PC-3 (cell line): ENCODE measurements around the gene ADARB2. TPM values are rescaled to one million over a fixed set of nuclear protein-coding genes. Genes with fewer than 3 reads are reported as not detected.

ENCODE experiments used
- ATAC-seq: fragments of 200-7000 bp; cut with Tn5 transposase; 2 replicates; pipeline ENCODE4 v1.9.1; 2020; ENCODE audit warnings: mild to moderate bottlenecking, moderate library complexity
- BruUV-seq: library from RNA; stranded (reverse); fragments of 400-500 nt; replicated peaks from 2 replicates; lab custom pipeline; 2021; lab: Mats Ljungman, UMichigan
- CTCF ChIA-PET: fragments of 300-600 bp; sonication (Branson Sonifier 250); formaldehyde crosslinking; loops from one replicate; lab custom pipeline; 2022; ENCODE audit warnings: antibody characterized with exemption; lab: Charles Lee
- POLR2A ChIA-PET: fragments of 300-600 bp; sonication (Branson Sonifier 250); formaldehyde crosslinking; loops from one replicate; lab custom pipeline; 2022; ENCODE audit warnings: antibody characterized with exemption; ENCODE audit not compliant: unreplicated experiment; lab: Charles Lee
- DNase-seq: peaks from one replicate; pipeline ENCODE4 v3.0.0-alpha.2; 2015
- H2AFZ ChIP-seq: fragments of 300-600 bp; sonication (generic); 2 replicates; pipeline ENCODE4 v1.6.0; 2016; ENCODE audit warnings: antibody characterized with exemption, low read length
- H3F3A ChIP-seq: fragments of 300-600 bp; sonication (generic); one replicate; pipeline ENCODE4 v1.6.0; 2017; ENCODE audit warnings: antibody characterized with exemption, low read length, control low read depth, mild to moderate bottlenecking; ENCODE audit not compliant: unreplicated experiment
- H3K27ac ChIP-seq: fragments of 300-600 bp; sonication (generic); 2 replicates; pipeline ENCODE4 v1.5.1; 2016; ENCODE audit warnings: mild to moderate bottlenecking, low read length
- H3K27me3 ChIP-seq: fragments of 300-600 bp; sonication (generic); 2 replicates; pipeline ENCODE4 v1.6.1; 2016; ENCODE audit warnings: low read length, mixed read lengths
- H3K36me3 ChIP-seq: fragments of 300-600 bp; sonication (generic); 2 replicates; pipeline ENCODE4 v1.6.1; 2016; ENCODE audit warnings: low read depth, mixed run types, low read length, mixed read lengths
- H3K4me1 ChIP-seq: fragments of 300-600 bp; sonication (generic); 2 replicates; pipeline ENCODE4 v1.5.1; 2016; ENCODE audit warnings: low read length; ENCODE audit not compliant: insufficient read depth
- H3K4me2 ChIP-seq: fragments of 300-600 bp; sonication (generic); 2 replicates; pipeline ENCODE4 v1.6.0; 2016; ENCODE audit warnings: low read length
- H3K4me3 ChIP-seq: fragments of 300-600 bp; sonication (generic); 2 replicates; pipeline ENCODE4 v1.5.1; 2016; ENCODE audit warnings: mild to moderate bottlenecking, low read length, mixed read lengths
- H3K79me2 ChIP-seq: fragments of 300-600 bp; sonication (generic); 2 replicates; pipeline ENCODE4 v1.6.1; 2017; ENCODE audit warnings: low read length, mixed read lengths
- H3K9ac ChIP-seq: fragments of 300-600 bp; sonication (generic); 2 replicates; pipeline ENCODE4 v1.6.0; 2016; ENCODE audit warnings: mild to moderate bottlenecking, low read length
- H3K9me2 ChIP-seq: fragments of 300-600 bp; sonication (generic); replicated peaks from 2 replicates; pipeline ENCODE4 v1.6.1; 2016; ENCODE audit warnings: mixed run types, low read length, mixed read lengths
- H3K9me3 ChIP-seq: fragments of 300-600 bp; sonication (generic); 2 replicates; pipeline ENCODE4 v1.6.1; 2016; ENCODE audit warnings: low read length, mixed read lengths
- H4K20me1 ChIP-seq: fragments of 300-600 bp; sonication (generic); 2 replicates; pipeline ENCODE4 v1.6.1; 2016; ENCODE audit warnings: low read length, mixed read lengths
- EZH2 ChIP-seq: fragments of 300-600 bp; sonication (generic); IDR thresholded peaks from one replicate; pipeline ENCODE4 v1.6.1; 2017; ENCODE audit warnings: antibody characterized with exemption, mild to moderate bottlenecking, low read length; ENCODE audit not compliant: unreplicated experiment
- EZH2phosphoT487 ChIP-seq: fragments of 300-600 bp; sonication (generic); IDR thresholded peaks from 2 replicates; pipeline ENCODE4 v1.6.1; 2018; ENCODE audit warnings: mild to moderate bottlenecking, antibody characterized with exemption, low read length, borderline replicate concordance
- intact Hi-C: fragments of 100-400 bp; cut with micrococcal nuclease; formaldehyde crosslinking; loops from 2 replicates; pipeline ENCODE4 v1.9.0; 2023
- total RNA-seq: library from RNA; depleted of rRNA; stranded (reverse); fragments of >200 nt; gene quantifications from 2 replicates; pipeline ENCODE4 v1.2.3, GENCODE V29; 2014
- TF ChIP-seq, protein P1 (sequence below): fragments of 300-600 bp; sonication (generic); conservative IDR thresholded peaks from 2 replicates; pipeline ENCODE4 v1.5.1; 2017; ENCODE audit warnings: antibody characterized with exemption, low read depth, mild to moderate bottlenecking, low read length

The ADARB2 gene
- total RNA-seq, 1 experiment from 2014 or later: not detected

DNA sequence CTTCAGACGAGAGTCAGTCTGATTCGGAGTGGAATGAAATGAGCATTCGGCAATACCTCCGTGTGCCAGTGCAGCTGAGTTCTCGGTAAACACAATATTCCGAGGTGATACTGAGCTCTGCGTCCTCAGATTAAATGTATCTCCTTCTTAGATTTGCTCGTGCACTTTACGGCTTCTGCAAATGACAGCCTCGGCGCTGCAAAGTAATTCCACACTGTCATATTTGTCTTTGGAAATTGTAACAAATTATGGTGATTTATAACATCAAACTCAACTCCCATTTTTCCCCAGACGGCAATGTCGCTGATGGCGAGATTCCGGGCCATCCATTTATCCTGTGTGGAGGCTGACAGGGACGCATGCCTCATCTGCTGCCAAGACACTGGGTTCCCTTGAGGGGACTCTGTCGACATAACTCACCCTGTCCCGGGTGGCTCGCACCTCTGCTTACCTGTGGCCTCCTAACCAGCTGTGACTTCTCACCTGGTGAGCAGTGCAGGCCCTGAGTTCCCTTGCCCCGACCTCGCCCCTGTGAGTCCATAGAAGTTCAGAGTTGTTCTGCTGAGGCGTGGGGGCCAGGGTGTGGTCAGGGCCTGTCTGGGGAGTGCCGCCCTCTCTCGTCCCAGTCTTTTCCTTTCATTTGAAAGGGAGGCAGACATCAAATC is 201.9 kb downstream of the ADARB2 start:
- no peaks in the 10 kb centered on the region for H3F3A ChIP-seq
- H3K36me3 ChIP-seq: no peaks in the 10 kb centered on the region
- no peak for ATAC-seq
- H3K9me2 ChIP-seq: no peaks in the 10 kb centered on the region
- no peak for DNase-seq
- ChIA-PET CTCF (no interaction called here), POLR2A (no interaction called here)
- H3K79me2 ChIP-seq: no peaks in the 10 kb centered on the region
- no peak overlapping the region for H3K4me3 ChIP-seq
- no peaks in the 10 kb centered on the region for H4K20me1 ChIP-seq
- no peak overlapping the region for H3K27ac ChIP-seq
- no TSS peak for BruUV-seq
- no peak overlapping the region for H3K9ac ChIP-seq
- intact Hi-C loops: no loop called here
- H3K27me3 ChIP-seq: no peaks in the 10 kb centered on the region
- H3K9me3 ChIP-seq: no peaks in the 10 kb centered on the region
- no peak overlapping the region for H2AFZ ChIP-seq
- TF ChIP-seq EZH2 (no peak), EZH2phosphoT487 (no peak)
- TF ChIP-seq, protein P1, sequence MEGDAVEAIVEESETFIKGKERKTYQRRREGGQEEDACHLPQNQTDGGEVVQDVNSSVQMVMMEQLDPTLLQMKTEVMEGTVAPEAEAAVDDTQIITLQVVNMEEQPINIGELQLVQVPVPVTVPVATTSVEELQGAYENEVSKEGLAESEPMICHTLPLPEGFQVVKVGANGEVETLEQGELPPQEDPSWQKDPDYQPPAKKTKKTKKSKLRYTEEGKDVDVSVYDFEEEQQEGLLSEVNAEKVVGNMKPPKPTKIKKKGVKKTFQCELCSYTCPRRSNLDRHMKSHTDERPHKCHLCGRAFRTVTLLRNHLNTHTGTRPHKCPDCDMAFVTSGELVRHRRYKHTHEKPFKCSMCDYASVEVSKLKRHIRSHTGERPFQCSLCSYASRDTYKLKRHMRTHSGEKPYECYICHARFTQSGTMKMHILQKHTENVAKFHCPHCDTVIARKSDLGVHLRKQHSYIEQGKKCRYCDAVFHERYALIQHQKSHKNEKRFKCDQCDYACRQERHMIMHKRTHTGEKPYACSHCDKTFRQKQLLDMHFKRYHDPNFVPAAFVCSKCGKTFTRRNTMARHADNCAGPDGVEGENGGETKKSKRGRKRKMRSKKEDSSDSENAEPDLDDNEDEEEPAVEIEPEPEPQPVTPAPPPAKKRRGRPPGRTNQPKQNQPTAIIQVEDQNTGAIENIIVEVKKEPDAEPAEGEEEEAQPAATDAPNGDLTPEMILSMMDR: no peak
- no peak overlapping the region for H3K4me2 ChIP-seq
- H3K4me1 ChIP-seq: no peaks in the 10 kb centered on the region

DNA sequence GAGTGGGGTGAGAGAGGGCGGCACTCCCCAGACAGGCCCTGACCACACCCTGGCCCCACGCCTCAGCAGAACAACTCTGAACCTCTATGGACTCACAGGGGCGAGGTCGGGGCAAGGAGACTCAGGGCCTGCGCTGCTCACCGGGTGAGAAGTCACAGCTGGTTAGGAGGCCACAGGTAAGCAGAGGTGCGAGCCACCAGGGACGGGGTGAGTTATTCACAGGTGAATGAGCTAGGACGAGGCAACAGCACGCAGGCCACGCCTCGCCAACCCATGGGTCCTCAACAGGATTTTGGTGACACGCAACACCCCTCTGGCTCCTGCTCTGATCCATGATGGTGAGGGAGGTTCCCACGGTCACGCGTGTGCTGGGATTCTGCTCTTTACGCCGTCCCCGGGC is 202.5 kb downstream of the ADARB2 start:
- TF ChIP-seq, protein P1: no peak
- TF ChIP-seq EZH2: no peak
- no peak for TF ChIP-seq EZH2phosphoT487
- Histone ChIP-seq H3K9ac (no peak overlapping the region), H3K4me2 (no peak overlapping the region), H3K79me2 (no peaks in the 10 kb centered on the region), H3K4me1 (no peaks in the 10 kb centered on the region), H3K4me3 (no peak overlapping the region), H3K36me3 (no peaks in the 10 kb centered on the region), H3K27me3 (no peaks in the 10 kb centered on the region), H4K20me1 (no peaks in the 10 kb centered on the region), H3K9me3 (no peaks in the 10 kb centered on the region), H2AFZ (no peak overlapping the region), H3F3A (no peaks in the 10 kb centered on the region), H3K9me2 (no peaks in the 10 kb centered on the region), H3K27ac (no peak overlapping the region)
- POLR2A ChIA-PET: no interaction called here
- no TSS peak for BruUV-seq
- intact Hi-C loops: no loop called here
- DNase-seq (no peak), ATAC-seq (no peak)
- CTCF ChIA-PET: no interaction called here

DNA sequence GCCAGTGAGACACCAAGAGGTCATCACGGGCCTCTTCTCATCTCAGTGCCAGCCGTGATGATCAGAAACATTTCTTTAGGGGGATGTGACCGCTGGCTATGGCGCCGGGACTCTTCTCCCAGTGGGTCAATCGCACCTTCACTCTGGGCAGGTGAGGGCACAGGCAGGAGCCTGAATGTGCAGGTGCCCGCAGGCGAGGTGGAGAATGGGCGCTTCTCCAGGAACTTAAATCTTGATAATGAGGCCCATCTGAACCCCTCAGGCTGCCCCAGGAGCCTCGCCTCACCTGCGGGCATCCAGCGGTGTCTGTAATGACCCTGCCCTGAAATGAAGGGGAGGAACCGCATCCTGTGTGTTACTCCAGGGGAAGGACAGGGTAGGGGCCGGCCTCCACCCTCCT is 204.7 kb downstream of the ADARB2 start:
- BruUV-seq: no TSS peak
- Histone ChIP-seq H3K36me3 (no peaks in the 10 kb centered on the region), H3F3A (no peaks in the 10 kb centered on the region), H3K9me3 (no peaks in the 10 kb centered on the region), H3K4me2 (no peak overlapping the region), H3K4me3 (no peak overlapping the region), H3K27ac (no peak overlapping the region), H3K9me2 (no peaks in the 10 kb centered on the region), H4K20me1 (no peaks in the 10 kb centered on the region), H3K27me3 (no peaks in the 10 kb centered on the region), H3K4me1 (no peaks in the 10 kb centered on the region), H3K79me2 (no peaks in the 10 kb centered on the region), H2AFZ (no peak overlapping the region), H3K9ac (no peak overlapping the region)
- POLR2A ChIA-PET: no interaction called here
- TF ChIP-seq, protein P1: no peak
- TF ChIP-seq EZH2: no peak
- no peak for TF ChIP-seq EZH2phosphoT487
- ATAC-seq: no peak
- no peak for DNase-seq
- intact Hi-C loops: no loop called here
- CTCF ChIA-PET: no interaction called here
